Caco-2 (cell line): Measurements from ENCODE around the gene PPP1R14D. TPM values are rescaled to one million over a fixed set of nuclear protein-coding genes. Genes with fewer than 3 reads are reported as not detected.

Experiments
- BruUV-seq: library from RNA; stranded (reverse); fragments of 400-500 nt; replicated peaks from 2 replicates; lab custom pipeline; 2021; lab: Mats Ljungman, UMichigan
- CTCF ChIA-PET: fragments of 300-600 bp; sonication (Branson Sonifier 250); formaldehyde crosslinking; loops from one replicate; lab custom pipeline; 2022; ENCODE audit warnings: antibody characterized with exemption; lab: Charles Lee
- POLR2A ChIA-PET: fragments of 300-600 bp; sonication (Branson Sonifier 250); formaldehyde crosslinking; loops from one replicate; lab custom pipeline; 2022; ENCODE audit warnings: antibody characterized with exemption; lab: Charles Lee
- DNase-seq, 2 experiments: peaks; one replicate each; pipeline versions ENCODE4 v3.0.0 to v3.0.0-alpha.2; 2020 to 2022
- H3K27me3 ChIP-seq: replicated peaks from 2 replicates; pipeline ENCODE4 v1.6.0; 2011; ENCODE audit warnings: low read length; ENCODE audit not compliant: control insufficient read depth, insufficient read depth
- H3K36me3 ChIP-seq: 2 replicates; pipeline ENCODE4 v1.5.1; 2011; ENCODE audit warnings: low read length; ENCODE audit not compliant: control insufficient read depth, insufficient read depth
- H3K4me1 ChIP-seq: fragments of 250-450 bp; sonication (Bioruptor Pico); 2 replicates; pipeline ENCODE4 v1.5.1; 2020; ENCODE audit warnings: mild to moderate bottlenecking
- H3K4me3 ChIP-seq: 2 replicates; pipeline ENCODE4 v1.5.1; 2011; ENCODE audit warnings: low read depth, mild to moderate bottlenecking, control low read depth, low read length
- H3K9me3 ChIP-seq: fragments of 250-450 bp; sonication (Bioruptor Pico); 2 replicates; pipeline ENCODE4 v1.5.1; 2020; ENCODE audit warnings: mild to moderate bottlenecking, moderate library complexity
- H3K27ac Mint-ChIP-seq: one replicate; pipeline ENCODE4 v1.8.0; 2022; ENCODE audit warnings: mixed read lengths; ENCODE audit not compliant: unreplicated experiment
- H3K27me3 Mint-ChIP-seq: one replicate; pipeline ENCODE4 v1.8.0; 2022; ENCODE audit warnings: mixed read lengths; ENCODE audit not compliant: insufficient read depth, unreplicated experiment
- H3K36me3 Mint-ChIP-seq: one replicate; pipeline ENCODE4 v1.8.0; 2022; ENCODE audit warnings: mild to moderate bottlenecking, mixed read lengths; ENCODE audit not compliant: insufficient read depth, unreplicated experiment
- H3K4me1 Mint-ChIP-seq: one replicate; pipeline ENCODE4 v1.8.0; 2022; ENCODE audit warnings: low read depth, mixed read lengths; ENCODE audit not compliant: unreplicated experiment
- H3K4me3 Mint-ChIP-seq: one replicate; pipeline ENCODE4 v1.8.0; 2022; ENCODE audit warnings: mild to moderate bottlenecking, moderate library complexity, mixed read lengths; ENCODE audit not compliant: unreplicated experiment
- H3K9me3 Mint-ChIP-seq: one replicate; pipeline ENCODE4 v1.8.0; 2022; ENCODE audit warnings: mixed read lengths; ENCODE audit not compliant: unreplicated experiment
- CTCF ChIP-seq, 2 experiments: fragments of 200-600 bp in 1 of 2; IDR thresholded peaks; 1 replicate in 1 of 2; 2 replicates in 1 of 2; pipeline versions ENCODE4 v1.5.1 to v1.8.0; 2011 to 2022; ENCODE audit warnings: antibody characterized with exemption in 1 of 2, control low read depth in 1 of 2, inconsistent platforms in 1 of 2, low read depth in 1 of 2, low read length in 1 of 2, mild to moderate bottlenecking in 1 of 2, moderate library complexity in 1 of 2; ENCODE audit not compliant: insufficient read depth in 1 of 2, severe bottlenecking in 1 of 2, unreplicated experiment in 1 of 2
- intact Hi-C: fragments of 100-400 bp; cut with micrococcal nuclease; formaldehyde crosslinking; loops from one replicate; pipeline ENCODE4 v1.10.0; 2022; ENCODE audit not compliant: unreplicated experiment
- total RNA-seq: library from RNA; stranded (reverse); gene quantifications from 2 replicates; pipeline ENCODE4 v1.2.3, GENCODE V29; 2022

Gene PPP1R14D
- total RNA-seq, 1 experiment from 2014 or later = 0.43 TPM

- Mint-ChIP-seq H3K9me3 (no peaks in the 10 kb centered on the region), H3K4me1 (no peaks in the 10 kb centered on the region), H3K36me3 (peaks cover 45% of the 10 kb centered on the region), H3K4me3 (no peak overlapping the region), H3K27me3 (no peaks in the 10 kb centered on the region), H3K27ac (no peak overlapping the region)
- intact Hi-C loops = no loop called here
- Histone ChIP-seq H3K4me3 (no peak overlapping the region), H3K36me3 (peaks cover 1% of the 10 kb centered on the region; the same call in 1 of the 2 replicates), H3K27me3 (no peaks in the 10 kb centered on the region), H3K4me1 (no peaks in the 10 kb centered on the region), H3K9me3 (no peaks in the 10 kb centered on the region)
- BruUV-seq = no TSS peak
- DNase-seq = no peak
- TF ChIP-seq CTCF (IDR thresholded peaks at IDR 0.05; ENCODE audit: insufficient read depth in 1 of 2, low read depth in 1 of 2, low read length in 1 of 2, severe bottlenecking in 1 of 2, unreplicated experiment in 1 of 2) = no peak
- POLR2A ChIA-PET = no interaction called here
- CTCF ChIA-PET = no interaction called here
These were observed 56.5 kb downstream of the PPP1R14D start for GRCh38 chr15:40772014-40772413.

GRCh38 chr15:40771242-40771641, 57.3 kb downstream of the PPP1R14D start:
- H3K4me3 ChIP-seq = no peak overlapping the region
- Mint-ChIP-seq H3K36me3 (peaks cover 37% of the 10 kb centered on the region), H3K27me3 (no peaks in the 10 kb centered on the region), H3K4me3 (no peak overlapping the region), H3K9me3 (no peaks in the 10 kb centered on the region), H3K4me1 (no peaks in the 10 kb centered on the region), H3K27ac (peak overlapping the region; percentile 59)
- CTCF ChIA-PET = interaction anchor here (1.4 kb wide), 1 partner anchor 14 kb away, joined by 3 read pairs; no protein-coding TSS in a partner anchor
- TF ChIP-seq CTCF (IDR thresholded peaks at IDR 0.05; ENCODE audit: insufficient read depth in 1 of 2, low read depth in 1 of 2, low read length in 1 of 2, severe bottlenecking in 1 of 2, unreplicated experiment in 1 of 2) = no peak
- DNase-seq = no peak
- H3K4me1 ChIP-seq = no peaks in the 10 kb centered on the region
- H3K27me3 ChIP-seq = no peaks in the 10 kb centered on the region
- intact Hi-C loops = no loop called here
- no TSS peak for BruUV-seq
- no peaks in the 10 kb centered on the region for H3K9me3 ChIP-seq
- POLR2A ChIA-PET = no interaction called here
- H3K36me3 ChIP-seq = peaks cover 1% of the 10 kb centered on the region; the same call in 1 of the 2 replicates

GRCh38 chr15:40770147-40770721, 58.3 kb downstream of the PPP1R14D start:
- POLR2A ChIA-PET = no interaction called here
- H3K9me3 Mint-ChIP-seq = no peaks in the 10 kb centered on the region
- peaks cover 40% of the 10 kb centered on the region for H3K36me3 Mint-ChIP-seq
- H3K9me3 ChIP-seq = no peaks in the 10 kb centered on the region
- intact Hi-C loops = no loop called here
- H3K4me3 Mint-ChIP-seq = no peak overlapping the region
- CTCF ChIA-PET = interaction anchor here (1.4 kb wide), 1 partner anchor 15 kb away, joined by 3 read pairs; no protein-coding TSS in a partner anchor
- no peaks in the 10 kb centered on the region for H3K27me3 ChIP-seq
- no peak for DNase-seq
- TF ChIP-seq CTCF (IDR thresholded peaks at IDR 0.05; ENCODE audit: insufficient read depth in 1 of 2, low read depth in 1 of 2, low read length in 1 of 2, severe bottlenecking in 1 of 2, unreplicated experiment in 1 of 2) = no peak
- H3K27me3 Mint-ChIP-seq = no peaks in the 10 kb centered on the region
- no peaks in the 10 kb centered on the region for H3K4me1 ChIP-seq
- peaks cover 8% of the 10 kb centered on the region for H3K4me1 Mint-ChIP-seq
- no peak overlapping the region for H3K4me3 ChIP-seq
- H3K27ac Mint-ChIP-seq = no peak overlapping the region
- BruUV-seq = no TSS peak
- H3K36me3 ChIP-seq = peaks cover 1% of the 10 kb centered on the region; the same call in 1 of the 2 replicates
